C1 segment of cervical spinal cord (tissue), 14 donors: ENCODE measurements around the gene PCDHA7.
"Not testable (repeated sequence)": the region's sequence is repeated elsewhere in the genome, so short reads cannot be mapped to it uniquely, and the experiment has no call there.

Experiments used
- DNase-seq, 14 donors: peaks; one replicate each; lab custom pipeline; 2025; lab: John Stamatoyannopoulos, UW

Gene PCDHA7

GRCh38 chr5:140822969-140823368, 11.1 kb upstream of the PCDHA7 start:
- not testable (repeated sequence) for DNase-seq

- DNase-seq = no peak
These were observed 10.6 kb upstream of the PCDHA7 start for GRCh38 chr5:140823475-140823874.

- DNase-seq = peak in 1 of 14 donors; percentile 17
These were observed 6.2 kb upstream of the PCDHA7 start, which contains the start of gene PCDHA6 for GRCh38 chr5:140827704-140828361. TSS of gene PCDHA6 (plus strand) at chr5:140827960. CDS start at chr5:140828092, 132 bp downstream.

GRCh38 chr5:140828362-140828737, 5.7 kb upstream of the PCDHA7 start:
- DNase-seq = no peak

- DNase-seq = not testable (repeated sequence)
These were observed 4.3 kb upstream of the PCDHA7 start for GRCh38 chr5:140829511-140830501.

- peak in 1 of 14 donors; percentile 2 for DNase-seq
These were observed 455 bp downstream of the PCDHA7 start for GRCh38 chr5:140834439-140835008.

GRCh38 chr5:140835622-140836510, 1.8 kb downstream of the PCDHA7 start:
- no peak for DNase-seq

GRCh38 chr5:140840978-140841962, 7.2 kb downstream of the PCDHA7 start, which contains the start of gene PCDHA8:
TSS of gene PCDHA8 (plus strand) at chr5:140841187. CDS start at chr5:140841322, 135 bp downstream.
- DNase-seq = peak in 2 of 14 donors; percentile 2 to 11

GRCh38 chr5:140842798-140843733, 9.0 kb downstream of the PCDHA7 start:
- no peak for DNase-seq

GRCh38 chr5:140848139-140849102, 14.4 kb downstream of the PCDHA7 start, which contains the start of gene PCDHA9:
TSS of gene PCDHA9 (plus strand) at chr5:140848382. CDS start at chr5:140848496, 114 bp downstream.
- peak in 1 of 14 donors; percentile 19 for DNase-seq

- not testable (repeated sequence) for DNase-seq
These were observed 16.0 kb downstream of the PCDHA7 start for GRCh38 chr5:140849831-140850634.

- peak in 1 of 14 donors; percentile 6 for DNase-seq
These were observed 22.0 kb downstream of the PCDHA7 start, which contains the start of gene PCDHA10 for GRCh38 chr5:140855772-140856674. TSS of gene PCDHA10 (plus strand) at chr5:140855897. CDS start at chr5:140856049, 152 bp downstream.

- no peak for DNase-seq
These were observed 23.3 kb downstream of the PCDHA7 start for GRCh38 chr5:140857177-140857986.

GRCh38 chr5:140857987-140858240, 23.8 kb downstream of the PCDHA7 start:
- DNase-seq = no peak
